NCI-H1092 (cell line): Measurements from ENCODE around the gene POLR2C.
"Not testable (repeated sequence)": the region's sequence is repeated elsewhere in the genome, so short reads cannot be mapped to it uniquely, and the experiment has no call there.

Source experiments
- DNase-seq: peaks from one replicate; lab custom pipeline; 2025; lab: John Stamatoyannopoulos, UW

Gene POLR2C

GRCh38 chr16:57462209-57462977 lies at the start of gene POLR2C:
Gene POLR2C (plus strand): TSS chr16:57462679. CDS start chr16:57462725, 46 bp downstream.
- peak; percentile 81 for DNase-seq

GRCh38 chr16:57413301-57413730 lies 49.2 kb upstream of the POLR2C start:
- no peak for DNase-seq

DNA sequence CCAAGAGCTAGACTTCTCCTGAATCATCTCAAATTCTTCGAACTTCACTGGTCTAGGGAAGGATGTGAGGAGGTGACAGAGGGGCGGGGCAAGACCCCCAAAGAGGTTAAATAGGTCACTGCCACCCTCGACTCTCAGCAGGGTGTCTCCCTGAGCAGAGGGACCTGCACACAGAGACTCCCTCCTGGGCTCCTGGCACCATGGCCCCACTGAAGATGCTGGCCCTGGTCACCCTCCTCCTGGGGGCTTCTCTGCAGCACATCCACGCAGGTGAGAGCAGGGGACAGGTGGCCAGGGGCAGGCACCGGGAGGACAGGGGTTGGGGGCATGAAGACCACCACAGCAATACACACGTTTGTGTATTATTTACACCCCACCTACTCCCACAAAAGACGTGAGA lies 48.7 kb upstream of the POLR2C start:
- no peak for DNase-seq

DNA sequence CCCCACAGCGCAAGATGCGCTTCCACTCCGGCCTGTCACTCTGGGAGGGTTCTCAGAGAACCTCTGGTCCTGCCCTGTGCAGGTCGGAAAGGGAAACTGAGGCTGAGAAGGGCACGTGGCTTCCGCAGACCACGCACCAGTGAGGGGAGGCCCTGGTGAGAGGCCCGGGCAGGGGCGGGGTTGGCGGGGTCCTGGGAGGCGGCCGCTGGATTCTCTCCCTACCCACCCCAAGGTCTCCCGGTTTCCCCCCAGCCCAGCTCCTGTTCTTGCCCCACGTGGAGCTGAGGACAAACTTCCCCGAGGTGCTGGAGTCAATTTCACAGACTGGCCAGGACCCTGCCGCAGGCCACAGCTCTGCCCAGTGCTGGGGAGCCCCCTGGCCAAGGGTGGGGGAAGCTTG lies 46.4 kb upstream of the POLR2C start:
- no peak for DNase-seq

DNA sequence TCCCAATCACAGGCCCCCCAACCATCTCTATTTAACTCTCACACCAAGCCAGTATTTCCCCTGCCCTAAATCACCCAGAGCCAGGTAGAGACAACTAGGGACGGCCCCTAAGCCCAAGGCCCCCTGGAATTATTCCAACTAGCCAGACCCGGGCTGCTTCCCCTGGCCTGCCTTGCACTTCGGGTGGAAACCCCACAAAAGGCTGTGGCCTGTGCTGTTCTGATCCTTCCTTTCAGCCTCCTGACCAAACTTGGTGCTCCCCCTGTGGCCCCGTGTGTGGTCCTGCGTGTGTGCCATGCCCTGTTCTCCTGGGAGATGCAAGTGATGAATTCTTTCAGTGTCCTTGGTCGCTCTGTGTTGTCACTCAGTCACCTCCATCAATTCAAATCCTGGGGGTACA lies 43.0 kb upstream of the POLR2C start:
- DNase-seq = no peak

GRCh38 chr16:57422026-57422944 lies 40.2 kb upstream of the POLR2C start:
- peak; percentile 60 for DNase-seq

GRCh38 chr16:57423152-57423551 lies 39.3 kb upstream of the POLR2C start:
- DNase-seq = no peak

- DNase-seq = no peak
These were observed 37.9 kb upstream of the POLR2C start for GRCh38 chr16:57424583-57424982.

GRCh38 chr16:57426356-57426755 lies 36.1 kb upstream of the POLR2C start:
- DNase-seq = no peak

DNA sequence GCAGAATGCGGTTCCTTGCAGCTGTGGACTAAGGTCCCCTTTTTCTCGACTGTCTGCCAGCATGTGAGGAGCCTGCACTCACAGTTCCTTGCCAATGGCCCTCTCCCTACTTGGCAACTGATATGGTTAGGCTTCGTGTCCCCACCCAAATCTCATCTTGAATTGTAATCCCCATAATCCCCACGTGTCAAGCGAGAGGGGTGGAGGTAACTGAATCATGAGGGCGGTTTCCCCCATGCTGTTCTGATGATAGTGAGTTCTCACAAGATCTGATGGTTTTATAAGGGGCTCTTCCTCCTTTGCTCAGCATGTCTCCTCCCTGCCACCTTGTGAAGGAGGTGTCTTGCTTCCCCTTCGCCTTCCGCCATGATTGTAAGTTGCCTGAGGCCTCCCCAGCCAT lies 35.2 kb upstream of the POLR2C start:
- no peak for DNase-seq

DNA sequence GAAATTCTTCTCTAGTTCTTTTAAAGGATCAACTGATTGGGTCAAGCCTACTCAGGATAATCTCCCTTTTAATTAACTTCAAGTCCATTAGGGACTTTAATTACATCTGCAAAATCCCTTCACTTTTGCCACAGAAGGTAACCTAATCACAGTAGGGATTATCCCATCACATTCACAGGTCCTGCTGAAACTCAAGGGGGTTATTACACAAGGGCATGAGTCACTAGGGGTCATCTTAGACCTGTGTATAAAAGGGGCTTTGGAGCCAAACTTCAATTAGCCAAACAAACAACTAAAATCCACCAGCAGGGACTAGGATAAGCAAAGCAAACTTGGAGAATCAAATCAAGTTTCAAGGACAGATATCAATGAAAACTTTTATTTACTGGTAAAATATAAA lies 34.7 kb upstream of the POLR2C start:
- DNase-seq = no peak

GRCh38 chr16:57430955-57431354 lies 31.5 kb upstream of the POLR2C start:
- no peak for DNase-seq

GRCh38 chr16:57432505-57432904 lies 30.0 kb upstream of the POLR2C start:
- no peak for DNase-seq

- no peak for DNase-seq
These were observed 29.5 kb upstream of the POLR2C start for GRCh38 chr16:57432989-57433388.

GRCh38 chr16:57434003-57434402 lies 28.5 kb upstream of the POLR2C start:
- no peak for DNase-seq

- DNase-seq = no peak
These were observed 26.6 kb upstream of the POLR2C start for GRCh38 chr16:57435838-57436237.

DNA sequence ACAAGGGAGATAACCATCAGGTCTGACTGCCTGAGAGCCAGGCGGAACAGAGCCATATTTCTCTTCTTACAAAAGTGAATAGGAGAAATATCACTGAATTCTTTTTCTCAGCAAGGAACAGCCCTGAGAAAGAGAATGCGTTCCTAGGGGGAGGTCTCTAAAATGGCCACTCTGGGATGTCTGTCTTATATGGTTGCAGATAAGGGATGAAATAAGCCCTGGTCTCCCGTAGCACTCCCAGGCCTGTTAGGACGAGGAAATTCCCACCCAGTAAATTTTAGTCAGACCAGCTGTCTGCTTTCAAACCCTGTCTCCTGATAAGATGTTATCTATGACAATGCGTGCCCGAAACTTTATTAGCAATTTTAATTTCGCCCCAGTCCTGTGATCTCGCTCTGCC lies 22.5 kb upstream of the POLR2C start:
- DNase-seq = not testable (repeated sequence)

DNA sequence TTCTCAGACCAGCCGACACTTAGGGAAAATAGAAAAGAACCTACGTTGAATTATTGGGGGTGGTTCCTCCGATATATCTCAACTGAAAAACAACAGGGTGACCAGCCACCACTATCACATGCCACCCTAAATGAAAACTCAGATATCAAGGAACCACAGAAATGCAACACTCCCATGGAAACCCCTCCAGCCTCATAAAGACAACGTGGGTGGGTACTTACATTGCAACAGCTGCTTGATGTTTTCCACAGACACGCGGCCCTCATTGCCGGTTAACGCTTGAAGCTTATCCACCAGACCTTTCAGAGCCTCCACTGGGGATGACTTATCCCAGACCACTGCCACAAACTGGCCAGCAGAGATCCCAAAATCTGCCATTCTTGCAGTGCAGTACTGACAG lies 21.9 kb upstream of the POLR2C start:
- DNase-seq = not testable (repeated sequence)

GRCh38 chr16:57444711-57445110 lies 17.8 kb upstream of the POLR2C start:
- DNase-seq = no peak

- no peak for DNase-seq
These were observed 17.0 kb upstream of the POLR2C start for GRCh38 chr16:57445510-57445909.

GRCh38 chr16:57446531-57447185 lies 15.8 kb upstream of the POLR2C start:
- DNase-seq = peak; percentile 44

DNA sequence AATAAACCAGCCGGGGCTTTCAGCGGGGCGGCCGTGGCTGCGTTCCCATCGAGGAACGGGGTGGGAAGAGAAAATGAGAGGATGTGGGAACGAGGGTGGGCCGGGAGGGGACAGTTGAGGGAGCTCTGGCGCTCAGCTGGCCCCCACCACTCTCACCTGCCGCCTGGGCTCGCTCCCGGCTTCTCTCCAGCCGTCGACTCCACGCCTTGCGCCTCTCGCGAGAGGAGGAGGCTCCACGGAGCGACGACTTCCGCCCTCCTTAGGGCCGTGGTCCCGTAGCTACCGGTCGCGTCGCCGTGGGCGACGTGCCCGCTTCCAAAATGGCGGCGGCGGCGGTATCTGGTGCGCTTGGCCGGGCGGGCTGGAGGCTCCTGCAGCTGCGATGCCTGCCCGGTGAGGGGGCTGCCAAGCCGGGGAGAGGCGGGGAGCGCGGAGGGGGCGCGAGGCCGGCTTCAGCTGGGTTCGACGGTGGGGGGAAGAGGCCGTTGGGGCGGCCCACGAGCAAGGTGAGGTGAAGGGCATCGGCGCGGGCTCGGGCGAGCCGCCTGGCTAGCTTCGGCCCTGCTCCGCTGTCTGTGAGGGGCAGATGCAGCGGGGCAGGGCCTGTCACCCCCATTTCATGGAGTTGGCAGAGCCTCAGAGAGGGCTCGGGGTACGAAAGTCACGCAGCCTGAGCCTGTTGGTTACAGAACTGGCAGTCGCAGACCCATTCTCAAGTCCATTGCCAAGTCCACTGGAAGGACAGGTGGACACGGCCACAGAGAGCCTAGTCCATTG lies 15.1 kb upstream of the POLR2C start, which contains the start of the genes CIAPIN1 and COQ9:
CIAPIN1 (minus strand) TSS at position 200 of the 777 bp plus-strand sequence. CDS start 6,457 bp downstream, outside the sequence.
COQ9 (plus strand) TSS at position 294 of the 777 bp plus-strand sequence; CDS start at position 321, 27 bp downstream.
- DNase-seq = peak; percentile 95
